ENCODE measurements around the gene FIS1.
"Not testable (repeated sequence)": the region's sequence is repeated elsewhere in the genome, so short reads cannot be mapped to it uniquely, and the experiment has no call there.

Gene FIS1

DNA sequence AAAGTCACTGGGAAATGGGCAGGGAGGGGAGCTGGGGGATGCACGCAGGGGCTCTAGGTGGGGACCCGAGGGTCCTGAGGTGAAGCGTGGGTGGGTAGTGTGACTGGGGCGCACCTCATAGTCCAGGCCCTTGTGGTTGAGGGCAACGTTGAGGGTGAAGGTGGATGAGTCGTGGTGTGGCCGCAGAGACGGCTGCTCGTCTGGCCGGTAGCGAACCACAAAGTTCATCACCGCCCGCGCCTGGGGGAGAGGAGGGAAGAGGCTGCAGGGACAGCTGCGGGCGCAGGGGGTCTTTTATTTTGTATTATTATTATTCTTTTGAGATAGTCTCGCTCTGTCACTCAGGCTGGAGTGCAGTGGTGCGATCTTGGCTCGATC lies 38.2 kb downstream of the FIS1 start:
- DNase-seq (ENCODE audit: extremely low read depth in 1 of 2, low read depth in 1 of 2): no peak

DNA sequence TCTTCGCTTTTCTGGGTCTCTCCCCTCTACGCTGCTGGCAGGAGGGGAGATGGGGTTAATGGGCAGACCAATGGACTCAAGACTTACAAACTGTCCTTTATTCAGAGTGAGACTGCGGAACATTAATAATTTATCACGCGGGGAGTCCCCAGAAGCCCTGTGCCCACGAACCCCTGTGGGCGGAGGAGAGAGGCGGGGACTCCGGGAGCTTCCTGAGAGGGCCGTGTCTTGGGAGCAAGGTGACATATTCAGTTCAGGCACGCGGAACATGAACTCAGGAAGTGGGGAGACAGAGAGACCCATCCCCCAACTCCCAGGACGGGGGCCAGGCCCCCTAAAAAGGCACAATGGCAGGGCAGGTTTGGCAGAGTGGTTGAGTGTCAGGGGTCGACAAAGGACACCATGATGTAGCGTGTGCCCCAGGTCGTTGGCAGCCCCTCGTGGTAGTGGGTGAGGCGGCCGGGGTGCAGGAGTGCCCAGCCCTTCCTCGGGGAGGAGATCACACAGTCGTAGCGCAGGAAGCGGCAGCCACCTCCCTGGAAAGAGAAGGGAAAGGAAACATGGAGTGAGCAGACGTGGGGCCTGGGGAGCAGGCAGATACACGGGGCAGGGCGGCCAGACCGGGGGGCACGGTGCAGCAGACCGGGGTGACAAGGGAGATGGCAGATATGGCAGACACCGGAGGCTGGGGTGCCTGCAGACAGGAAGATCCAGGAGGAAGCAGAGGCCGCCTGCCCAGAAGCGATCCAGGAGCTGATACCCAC lies 38.8 kb downstream of the FIS1 start:
- DNase-seq (ENCODE audit: extremely low read depth in 1 of 2, low read depth in 1 of 2): no peak

DNA sequence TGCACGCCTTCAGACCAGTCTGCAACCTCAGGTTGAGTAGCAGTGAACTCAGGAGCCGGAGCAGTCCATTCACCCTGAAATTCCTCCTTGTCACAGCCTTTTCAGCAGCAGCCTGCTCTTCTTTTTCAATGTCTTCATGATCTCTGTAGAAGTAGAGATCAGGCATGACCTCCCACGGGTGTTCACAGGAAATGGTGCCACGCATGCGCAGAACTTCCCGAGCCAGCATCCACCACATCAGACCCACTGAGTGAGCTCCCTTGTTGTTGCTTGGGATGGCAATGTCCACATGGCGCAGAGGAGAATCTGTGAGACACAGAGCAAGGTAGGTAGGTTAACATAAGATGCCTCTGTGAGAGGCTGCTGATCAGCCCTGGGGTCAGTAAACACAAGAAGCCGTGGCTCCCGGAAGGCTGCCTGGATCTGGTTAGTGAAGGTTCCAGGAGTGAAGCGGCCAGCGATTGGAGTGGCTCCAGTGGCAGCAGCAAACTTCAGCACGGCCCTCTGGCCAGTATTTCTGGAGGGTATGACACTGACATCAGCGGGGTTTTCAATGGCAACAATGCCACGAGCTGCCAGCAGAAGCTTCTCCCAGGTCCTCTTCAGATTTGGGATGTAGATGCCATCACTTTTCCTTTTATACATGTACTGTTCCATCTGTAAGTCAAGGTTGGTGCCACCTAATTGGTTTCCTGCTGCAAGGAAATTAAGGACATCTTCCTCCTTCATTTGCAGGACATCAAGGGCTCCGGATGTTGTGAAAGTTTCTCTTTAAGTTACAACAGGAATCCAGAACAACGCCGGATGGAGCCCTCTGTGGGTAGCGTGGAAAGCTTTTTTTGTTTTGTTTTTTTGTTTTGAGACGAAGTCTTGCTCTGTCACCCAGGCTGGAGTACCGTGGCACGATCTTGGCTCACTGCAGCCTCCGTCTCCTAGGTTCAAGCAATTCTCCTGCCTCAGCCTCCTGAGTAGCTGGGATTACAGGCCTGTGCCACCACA lies 40.8 kb downstream of the FIS1 start:
- not testable (repeated sequence) for DNase-seq (ENCODE audit: extremely low read depth in 1 of 2, low read depth in 1 of 2)

DNA sequence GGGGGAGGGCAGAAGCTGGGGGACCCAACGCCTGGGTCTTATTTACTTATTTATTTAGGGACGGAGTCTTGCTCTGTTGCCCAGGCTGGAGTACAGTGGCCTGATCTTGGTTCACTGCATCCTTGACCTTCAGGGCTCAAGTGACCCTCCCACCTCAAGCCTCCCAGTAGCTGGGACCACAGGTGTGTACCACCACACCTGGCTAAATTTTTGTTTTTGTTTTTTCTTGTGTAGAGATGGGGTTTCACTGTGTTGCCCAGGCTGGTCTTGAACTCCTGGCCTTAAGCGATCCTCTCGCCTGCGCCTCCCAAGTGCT lies 42.3 kb downstream of the FIS1 start:
- DNase-seq (ENCODE audit: extremely low read depth in 1 of 2, low read depth in 1 of 2): no peak

DNA sequence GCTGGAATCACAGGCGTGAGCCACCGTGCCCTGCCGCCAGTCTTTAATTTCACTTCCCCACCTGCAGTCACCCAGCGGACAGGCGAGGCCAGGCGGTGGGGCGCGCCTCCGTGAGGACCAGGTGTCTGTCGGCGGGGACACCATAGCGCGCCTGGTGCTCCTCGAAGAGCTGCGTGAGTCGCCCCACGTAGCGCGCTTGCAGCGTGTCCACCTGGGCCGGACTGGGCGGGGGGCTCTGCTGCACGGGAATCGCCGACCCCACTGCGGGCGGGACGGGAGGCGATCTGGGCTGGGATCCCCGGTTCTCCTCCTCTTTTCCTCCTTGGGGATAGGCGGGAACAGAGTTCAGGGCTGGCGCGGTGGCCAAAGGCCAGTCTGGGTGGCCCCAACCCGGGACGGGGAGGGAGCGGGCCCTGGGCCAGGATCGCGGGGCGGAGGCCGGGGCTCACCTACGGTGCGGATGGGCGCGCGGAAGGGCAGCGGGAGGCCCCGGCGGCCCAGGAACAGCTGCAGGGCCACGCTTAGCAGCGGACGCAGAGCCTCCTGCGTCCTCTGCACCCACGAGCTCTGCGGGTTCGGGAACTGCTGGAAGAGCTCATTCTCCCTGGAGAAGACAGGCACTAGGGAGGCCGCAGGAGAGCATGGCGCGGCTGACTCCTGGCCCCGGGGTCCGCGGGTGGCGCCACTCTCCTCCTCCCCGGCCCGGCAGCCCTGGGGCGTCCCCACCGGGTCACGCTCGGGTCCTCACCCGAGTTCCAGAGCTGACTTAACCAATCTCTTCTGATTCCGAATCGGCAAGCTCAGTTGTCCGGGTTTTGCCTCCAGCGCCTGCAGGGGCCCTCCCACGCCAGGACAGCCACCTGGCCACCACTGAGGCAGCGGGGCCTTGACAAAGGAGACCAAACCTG lies 42.9 kb downstream of the FIS1 start:
- no peak for DNase-seq (ENCODE audit: extremely low read depth in 1 of 2, low read depth in 1 of 2)

DNA sequence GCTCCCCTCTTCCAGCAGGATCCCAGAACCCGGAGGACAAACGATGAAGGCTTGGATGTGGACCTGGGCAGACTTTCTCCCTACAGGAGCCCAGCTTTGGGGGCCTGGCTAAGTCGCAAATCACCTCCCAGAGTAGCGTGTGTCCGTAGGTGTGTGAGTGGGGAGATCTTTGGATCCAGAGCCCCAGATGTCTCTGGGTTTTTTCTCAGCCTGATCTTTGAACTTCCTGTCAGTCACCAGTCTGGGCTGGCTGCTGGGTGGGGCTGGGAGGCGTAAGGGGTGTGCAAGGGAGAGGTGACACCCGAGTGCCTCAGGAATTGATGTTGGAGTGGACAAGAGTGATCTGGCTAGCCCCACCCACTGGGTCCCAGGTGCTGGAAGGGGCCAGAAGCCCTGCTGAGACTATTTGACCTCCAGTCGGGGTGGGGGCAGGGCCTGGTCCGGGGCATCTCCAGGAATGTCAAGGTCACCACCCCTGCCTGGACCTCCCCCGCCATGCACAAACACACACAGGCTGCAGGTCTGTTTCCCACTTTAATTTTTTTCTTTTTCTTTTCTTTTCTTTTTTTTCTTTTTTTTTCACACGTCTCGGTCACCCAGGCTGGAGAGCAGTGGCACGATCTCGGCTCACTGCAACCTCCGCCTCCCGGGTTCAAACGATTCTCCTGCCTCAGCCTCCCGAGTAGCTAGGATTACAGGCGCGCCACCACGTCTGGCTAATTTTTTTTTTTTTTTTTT lies 43.9 kb downstream of the FIS1 start, which contains the start of gene MOGAT3:
Gene MOGAT3 (minus strand): TSS at position 175 of the 738 bp plus-strand sequence. CDS start 182 bp downstream, outside the sequence.
- DNase-seq (ENCODE audit: extremely low read depth in 1 of 2, low read depth in 1 of 2): no peak

DNA sequence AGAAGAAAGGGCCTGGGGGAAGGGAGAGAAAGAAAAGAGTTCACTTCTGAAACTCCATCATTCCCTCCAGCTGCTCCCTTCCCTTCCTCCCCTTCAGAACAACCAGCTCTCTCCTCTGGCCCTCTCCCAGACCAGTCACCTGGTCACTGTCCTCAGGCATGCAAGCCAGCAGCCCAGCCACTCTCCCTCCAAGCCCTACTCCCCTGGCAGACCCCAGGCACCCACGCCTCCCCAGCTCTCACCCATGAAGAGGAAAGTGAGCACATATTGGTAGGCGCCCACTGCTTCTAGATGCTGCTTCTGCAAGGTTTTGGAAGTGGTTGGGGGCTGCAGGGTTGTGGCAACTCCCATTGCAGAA lies 44.4 kb downstream of the FIS1 start:
- no peak for DNase-seq (ENCODE audit: extremely low read depth in 1 of 2, low read depth in 1 of 2)

DNA sequence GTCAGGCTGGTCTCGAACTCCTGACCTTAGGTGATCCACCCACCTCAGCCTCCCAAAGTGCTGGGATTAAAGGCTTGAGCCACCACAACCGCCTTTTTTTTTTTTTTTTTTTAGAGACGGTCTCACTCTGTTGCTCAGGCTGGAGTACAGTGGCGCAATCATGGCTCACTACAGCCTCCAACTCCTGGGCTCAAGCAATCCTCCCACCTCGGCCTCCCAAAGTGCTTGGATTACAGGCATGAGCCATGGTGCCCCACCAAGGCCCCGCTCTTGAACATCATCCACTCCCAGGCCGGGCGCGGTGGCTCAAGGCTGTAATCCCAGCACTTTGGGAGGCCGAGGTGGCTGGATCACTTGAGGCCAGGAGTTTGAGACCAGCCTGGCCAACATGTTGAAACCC lies 45.4 kb downstream of the FIS1 start:
- not testable (repeated sequence) for DNase-seq (ENCODE audit: extremely low read depth in 1 of 2, low read depth in 1 of 2)

DNA sequence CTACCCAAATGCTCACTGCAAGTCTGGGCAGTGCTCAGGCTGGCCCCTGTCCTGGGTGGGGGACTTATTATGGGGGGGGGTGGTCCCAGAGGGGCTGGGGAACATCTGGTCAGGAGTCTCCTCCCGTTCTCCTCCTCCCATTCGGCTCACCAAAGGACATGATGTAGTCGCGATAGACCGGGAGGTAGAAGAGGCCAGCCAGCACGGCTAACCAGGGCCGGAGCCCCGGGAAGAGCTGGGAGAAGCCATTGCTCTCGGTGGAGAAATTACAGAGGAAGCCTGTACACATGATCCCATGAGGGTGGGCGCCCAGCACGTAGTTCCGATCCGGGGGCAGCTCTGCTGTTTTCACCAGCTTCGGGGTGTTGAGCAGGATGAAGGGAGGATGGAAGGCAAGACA lies 46.4 kb downstream of the FIS1 start:
- no peak for DNase-seq (ENCODE audit: extremely low read depth in 1 of 2, low read depth in 1 of 2)

DNA sequence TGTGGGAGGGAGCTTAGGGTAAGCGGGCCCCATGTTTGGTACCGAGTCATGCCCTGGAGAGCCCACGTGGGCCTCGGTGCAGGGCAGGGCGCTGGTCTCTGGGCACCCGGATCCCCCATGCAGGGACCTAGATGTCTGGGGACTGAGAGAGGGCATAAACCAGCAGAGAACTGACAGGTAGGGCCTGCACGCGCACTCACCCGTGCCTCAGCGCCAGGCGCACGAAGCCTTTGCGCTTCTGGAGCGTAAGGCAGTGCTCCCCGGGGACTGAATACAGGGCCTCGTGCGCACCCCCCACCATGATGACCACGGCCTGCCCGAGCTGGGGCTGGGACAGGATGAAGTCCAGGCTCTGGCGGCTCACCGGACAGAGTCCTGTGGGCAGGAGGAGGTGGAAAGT lies 46.9 kb downstream of the FIS1 start:
- DNase-seq (ENCODE audit: extremely low read depth in 1 of 2, low read depth in 1 of 2): no peak

DNA sequence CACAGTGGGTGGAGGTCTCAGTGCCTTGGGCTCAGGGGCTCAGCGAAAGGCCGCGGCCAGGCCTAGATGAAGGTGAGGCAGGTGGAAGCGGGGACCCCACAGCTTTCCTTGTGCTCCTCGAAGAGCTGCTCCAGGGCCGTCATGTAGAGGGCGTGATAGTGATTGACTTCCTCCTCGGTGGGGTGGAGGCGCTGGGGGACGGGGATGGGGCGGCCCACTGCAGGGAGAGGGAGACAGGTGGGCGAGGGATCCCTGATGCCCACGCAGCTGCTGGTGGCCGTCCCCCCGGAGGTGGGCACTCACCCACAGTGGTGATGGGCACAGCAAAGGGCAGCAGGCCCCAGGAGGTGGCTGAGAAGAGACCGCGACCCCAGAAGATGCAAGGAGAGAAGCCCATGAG lies 49.0 kb downstream of the FIS1 start:
- DNase-seq (ENCODE audit: extremely low read depth in 1 of 2, low read depth in 1 of 2): no peak

All from stimulated activated CD8-positive, alpha-beta memory T cell treated with anti-CD3 and anti-CD28 coated beads, Interleukin-7, amount 100 ng/mL, for 48 hours (primary cell).